GM12878 (cell line): ENCODE results near the gene CCDC169. TPM values are rescaled to one million over a fixed set of nuclear protein-coding genes. Genes with fewer than 3 reads are reported as not detected.

Experiments
- ATAC-seq: fragments of 200-7000 bp; cut with Tn5 transposase; 3 replicates; pipeline ENCODE4 v1.9.1; 2020; ENCODE audit warnings: mild to moderate bottlenecking, moderate library complexity
- Bru-seq: library from RNA; stranded (reverse); fragments of 400-500 nt; gene quantifications from one replicate; lab custom pipeline; 2021; lab: Mats Ljungman, UMichigan
- BruChase-seq, 2 experiments: library from RNA; stranded (reverse); fragments of 400-500 nt; gene quantifications; one replicate each; lab custom pipeline; 2021; lab: Mats Ljungman, UMichigan
- BruUV-seq: library from RNA; stranded (reverse); fragments of 400-500 nt; replicated peaks from 2 replicates; lab custom pipeline; 2021; lab: Mats Ljungman, UMichigan
- CTCF ChIA-PET: fragments of 300-600 bp; sonication (Branson Sonifier 250); formaldehyde crosslinking; extraction: SDS; loops from one replicate; lab custom pipeline; 2021; ENCODE audit warnings: inconsistent platforms; lab: Yijun Ruan, JAX
- POLR2A ChIA-PET: fragments of 350-600 bp; formaldehyde crosslinking; extraction: SDS; loops from one replicate; lab custom pipeline; 2021; ENCODE audit warnings: inconsistent platforms; lab: Charles Lee
- RAD21 ChIA-PET: fragments of 300-600 bp; sonication (Branson Sonifier 250); formaldehyde crosslinking; loops from one replicate; lab custom pipeline; 2023; ENCODE audit warnings: antibody characterized with exemption; ENCODE audit not compliant: unreplicated experiment; lab: Charles Lee
- SMC1A ChIA-PET: fragments of 300-600 bp; sonication (Branson Sonifier 250); formaldehyde crosslinking; loops from one replicate; lab custom pipeline; 2023; ENCODE audit not compliant: unreplicated experiment, uncharacterized antibody; lab: Charles Lee
- DNase-seq: peaks from one replicate; pipeline ENCODE4 v3.0.0-alpha.2; 2011; ENCODE audit warnings: low read depth, low spot score
- FAIRE-seq: peaks from 3 replicates; lab custom pipeline; 2011; peaks lifted over from hg19 to GRCh38; lab: Jason Lieb, UNC
- H2AFZ ChIP-seq: 2 replicates; pipeline ENCODE4 v1.6.0; 2011; ENCODE audit warnings: low read depth, low read length, control low read depth; ENCODE audit not compliant: control insufficient read depth
- H3K27ac ChIP-seq: 2 replicates; pipeline ENCODE4 v1.5.1; 2011; ENCODE audit warnings: control low read depth; ENCODE audit not compliant: control insufficient read depth, insufficient read depth
- H3K27me3 ChIP-seq, 2 experiments: replicated peaks in 1 of 2; 2 replicates each; pipeline versions ENCODE4 v1.6.0 to v1.6.1; 2011; ENCODE audit warnings: low read length in 1 of 2; ENCODE audit not compliant: control insufficient read depth in 2 of 2, insufficient read depth in 2 of 2
- H3K36me3 ChIP-seq, 2 experiments: 2 replicates each; pipeline ENCODE4 v1.5.1; 2011; ENCODE audit warnings: low read length in 1 of 2; ENCODE audit not compliant: control insufficient read depth in 2 of 2, insufficient read depth in 2 of 2
- H3K4me1 ChIP-seq: 2 replicates; pipeline ENCODE4 v1.6.1; 2011; ENCODE audit warnings: mild to moderate bottlenecking, low read length, moderate library complexity, mixed read lengths; ENCODE audit not compliant: control insufficient read depth, insufficient read depth
- H3K4me2 ChIP-seq: 2 replicates; pipeline ENCODE4 v1.6.0; 2011; ENCODE audit warnings: control low read depth; ENCODE audit not compliant: control insufficient read depth, insufficient read depth
- H3K4me3 ChIP-seq: fragments of 200-600 bp; sonication (generic); 2 replicates; pipeline ENCODE4 v1.5.1; 2016
- H3K79me2 ChIP-seq: 2 replicates; pipeline ENCODE4 v1.6.0; 2011; ENCODE audit warnings: low read length; ENCODE audit not compliant: control insufficient read depth, insufficient read depth
- H3K9ac ChIP-seq: 2 replicates; pipeline ENCODE4 v1.8.0; 2011; ENCODE audit warnings: low read length, control low read depth, mixed read lengths; ENCODE audit not compliant: control insufficient read depth, insufficient read depth
- H3K9me3 ChIP-seq: replicated peaks from 3 replicates; pipeline ENCODE4 v1.5.1; 2011; ENCODE audit warnings: mild to moderate bottlenecking, low read length; ENCODE audit not compliant: control insufficient read depth, insufficient read depth
- H4K20me1 ChIP-seq: 2 replicates; pipeline ENCODE4 v1.6.0; 2011; ENCODE audit not compliant: control insufficient read depth, insufficient read depth
- ATF7 ChIP-seq: fragments of 450-650 bp; IDR thresholded peaks from 2 replicates; pipeline ENCODE4 v1.6.1; 2016; ENCODE audit warnings: low read depth, mild to moderate bottlenecking
- BHLHE40 ChIP-seq, 2 experiments: fragments of 450-650 bp in 1 of 2; IDR thresholded peaks; 2 replicates each; pipeline ENCODE4 v1.6.1; 2011 to 2017; ENCODE audit warnings: low read depth in 2 of 2, borderline replicate concordance in 1 of 2, improper control_type of control experiment in 1 of 2, low read length in 1 of 2, mild to moderate bottlenecking in 1 of 2
- CREB1 ChIP-seq: IDR thresholded peaks from 2 replicates; pipeline ENCODE4 v1.6.1; 2012; ENCODE audit warnings: low read depth, mild to moderate bottlenecking, inconsistent platforms
- CREM ChIP-seq: IDR thresholded peaks from 2 replicates; pipeline ENCODE4 v1.6.1; 2014; ENCODE audit warnings: antibody characterized with exemption, low read depth
- EZH2 ChIP-seq: IDR thresholded peaks from 2 replicates; pipeline ENCODE4 v1.6.1; 2012; ENCODE audit warnings: low read depth, mild to moderate bottlenecking, control low read depth, inconsistent platforms, low read length, borderline replicate concordance; ENCODE audit not compliant: control insufficient read depth
- IKZF1 ChIP-seq: fragments of 450-650 bp; conservative IDR thresholded peaks from 2 replicates; pipeline ENCODE4 v1.6.1; 2017; ENCODE audit warnings: antibody characterized with exemption, mild to moderate bottlenecking
- NBN ChIP-seq: fragments of 450-650 bp; IDR thresholded peaks from 2 replicates; pipeline ENCODE4 v1.6.1; 2016
- NR2F1 ChIP-seq: fragments of 450-650 bp; conservative IDR thresholded peaks from 2 replicates; pipeline ENCODE4 v1.6.1; 2017; ENCODE audit warnings: mild to moderate bottlenecking
- TBL1XR1 ChIP-seq: IDR thresholded peaks from 2 replicates; pipeline ENCODE4 v1.6.1; 2012; ENCODE audit warnings: low read depth, low read length, improper control_type of control experiment
- WGBS: methylation state at CpG from one replicate; pipeline ENCODE4 v1.1.6; 2016; ENCODE audit warnings: low lambda C conversion rate; ENCODE audit not compliant: insufficient replicate concordance, insufficient coverage; ENCODE audit errors: missing lambda C conversion rate; 5-methylcytosine and 5-hydroxymethylcytosine counted together
- in situ Hi-C: fragments of 300-500 bp; cut with MboI; formaldehyde crosslinking; loops from 9 replicates; pipeline ENCODE4 v1.14.3; 2018; ENCODE audit warnings: mixed read lengths
- intact Hi-C: fragments of 100-400 bp; cut with micrococcal nuclease; formaldehyde crosslinking; loops from one replicate; pipeline ENCODE4 v1.14.2; 2022; ENCODE audit not compliant: unreplicated experiment
- long read RNA-seq, 2 experiments: library from polyadenylated mRNA; unstranded; transcript quantifications; one replicate each; pipeline ENCODE4 v2.0.0, GENCODE V29; 2019 to 2020
- polyA minus RNA-seq, 3 experiments: library from RNA; depleted of rRNA, polyadenylated mRNA; stranded (reverse); fragments of >200 nt; gene quantifications; 2 replicates each; pipeline ENCODE4 v1.2.3, GENCODE V29; 2011
- polyA plus RNA-seq, 11 experiments: library from polyadenylated mRNA; depleted of rRNA in 4 of 11; unstranded in 6 of 11; stranded (reverse) in 5 of 11; fragments of >200 nt; fragmentation: Nextera tagmentation in 4 of 11; fragmentation: Illumina TruSeq in 1 of 11; extraction: Ambion mirVana in 4 of 11; extraction: Trizol in 1 of 11; gene quantifications; 1 replicate in 1 of 11; 2 replicates in 10 of 11; pipeline versions ENCODE4 v1.2.1 to v1.2.3, GENCODE V29; 2011 to 2016; ENCODE audit warnings: inconsistent platforms in 2 of 11, missing spikeins in 2 of 11, low read depth in 1 of 11
- total RNA-seq, 4 experiments: library from RNA; depleted of rRNA in 3 of 4; stranded (reverse); fragments of >200 nt in 3 of 4; fragmentation: Illumina TruSeq in 1 of 4; extraction: Trizol in 1 of 4; gene quantifications; 2 replicates each; pipeline versions ENCODE4 v1.2.1 to v1.2.3, GENCODE V29; 2013 to 2021
- TF ChIP-seq, protein P1 (sequence below): fragments of 450-650 bp; IDR thresholded peaks from 2 replicates; pipeline ENCODE4 v1.6.1; 2017; ENCODE audit warnings: mild to moderate bottlenecking, moderate library complexity

The CCDC169 gene
- total RNA-seq (2013; cell fraction: nucleolus; rRNA removed): 0.23 TPM in 1 of 2 replicates, not detected in the other
- total RNA-seq (2014; rRNA removed) (0.22 TPM in 1 of 2 replicates, not detected in the other), total RNA-seq (2014; rRNA removed; fragmentation: Illumina TruSeq; extraction: Trizol) (0.13 TPM in 1 of 2 replicates, not detected in the other), total RNA-seq (2021) (not detected in 2 replicates), polyA plus RNA-seq (2011; rRNA removed) (1.4 and 1.7 TPM in 2 replicates), polyA plus RNA-seq (2014; fragmentation: Illumina TruSeq; extraction: Trizol) (0.24 TPM in 1 of 2 replicates, not detected in the other), polyA plus RNA-seq (2014; fragmentation: Nextera tagmentation; extraction: Ambion mirVana) (under 1 TPM; 0.13 to 0.37 TPM), polyA plus RNA-seq (2014; rRNA removed) (not detected in 2 replicates), polyA plus RNA-seq (2016; fragmentation: Nextera tagmentation; extraction: Ambion mirVana) (under 1 TPM in 1 of 2 experiments, not detected in 1; 0.25 TPM), polyA minus RNA-seq (2011; rRNA and poly(A)+ RNA removed) (0.80 and 0.82 TPM in 2 replicates), Bru-seq, nascent RNA (percentile 20 among the genes with signal in this experiment), BruChase-seq, experiment 1, labeled RNA remaining after a 6-hour chase (percentile 25 among the genes with signal in this experiment), BruChase-seq, experiment 2, labeled RNA remaining after a 2-hour chase (percentile 37 among the genes with signal in this experiment)
- not detected for polyA plus RNA-seq (2011; ENCODE audit: low read depth)
- 0.38 and 0.46 TPM in 2 replicates for polyA plus RNA-seq (2011; cell fraction: cytosol; rRNA removed)
- polyA plus RNA-seq (2011; cell fraction: nucleus; rRNA removed): 1.5 TPM in 2 replicates
- polyA plus RNA-seq (2012): not detected in 2 replicates
- polyA minus RNA-seq (2011; cell fraction: cytosol; rRNA and poly(A)+ RNA removed): not detected in 2 replicates
- polyA minus RNA-seq (2011; cell fraction: nucleus; rRNA and poly(A)+ RNA removed): 1.1 and 2.1 TPM in 2 replicates
- long read RNA-seq, experiment 1: 0 reads
- long read RNA-seq, experiment 2: 0 reads

- H3K27me3 ChIP-seq: peaks cover 0 to 8% of the 10 kb centered on the region in 2 experiments; a peak in 2 of 4 replicates
- ChIA-PET SMC1A (interaction anchor here (1.1 to 1.5 kb wide), 3 partner anchors 8 to 13 kb away, joined by 3 to 5 read pairs (median 3); no protein-coding TSS in a partner anchor), POLR2A (interaction anchor here (0.6 kb wide), 1 partner anchor 12 kb away, joined by 3 read pairs; no protein-coding TSS in a partner anchor), RAD21 (no interaction called here), CTCF (interaction anchor here (0.6 to 1.1 kb wide), 3 partner anchors 14 to 564 kb away, joined by 3 to 8 read pairs (median 3); no protein-coding TSS in a partner anchor)
- H3K79me2 ChIP-seq: no peaks in the 10 kb centered on the region
- H3K36me3 ChIP-seq: no peaks in the 10 kb centered on the region
- H4K20me1 ChIP-seq: no peaks in the 10 kb centered on the region
- no peaks in the 10 kb centered on the region for H3K9me3 ChIP-seq
- peak within 1 kb of the TSS; percentile 80 for H2AFZ ChIP-seq
- peak within 1 kb of the TSS; percentile 21; the same call in 1 of the 2 replicates for H3K9ac ChIP-seq
- H3K4me1 ChIP-seq: no peaks in the 10 kb centered on the region
- H3K4me3 ChIP-seq: peak within 1 kb of the TSS; percentile 56
- H3K27ac ChIP-seq: no peak within 1 kb of the TSS
- intact Hi-C loops (no loop called here), in situ Hi-C loops (no loop called here)
- 17% methylated on average over 44 of the region's 53 CpGs for WGBS
- TF ChIP-seq ATF7 (peak; percentile 81), NBN (peak; percentile 53; the same call in 1 of the 2 replicates), BHLHE40 (IDR thresholded peaks at IDR 0.05; ENCODE audit: borderline replicate concordance in 1 of 2, low read depth in 2 of 2, low read length in 1 of 2) (peak; percentile 74 to 87; a peak in 3 of 4 replicates), CREM (peak; percentile 81), NR2F1 (0 out of 2 replicates have a peak, but pooled peaks have one; percentile 26), EZH2 (no peak), CREB1 (peak; percentile 55; the same call in 1 of the 2 replicates), TBL1XR1 (no peak), IKZF1 (peak; percentile 21)
- TF ChIP-seq, protein P1, sequence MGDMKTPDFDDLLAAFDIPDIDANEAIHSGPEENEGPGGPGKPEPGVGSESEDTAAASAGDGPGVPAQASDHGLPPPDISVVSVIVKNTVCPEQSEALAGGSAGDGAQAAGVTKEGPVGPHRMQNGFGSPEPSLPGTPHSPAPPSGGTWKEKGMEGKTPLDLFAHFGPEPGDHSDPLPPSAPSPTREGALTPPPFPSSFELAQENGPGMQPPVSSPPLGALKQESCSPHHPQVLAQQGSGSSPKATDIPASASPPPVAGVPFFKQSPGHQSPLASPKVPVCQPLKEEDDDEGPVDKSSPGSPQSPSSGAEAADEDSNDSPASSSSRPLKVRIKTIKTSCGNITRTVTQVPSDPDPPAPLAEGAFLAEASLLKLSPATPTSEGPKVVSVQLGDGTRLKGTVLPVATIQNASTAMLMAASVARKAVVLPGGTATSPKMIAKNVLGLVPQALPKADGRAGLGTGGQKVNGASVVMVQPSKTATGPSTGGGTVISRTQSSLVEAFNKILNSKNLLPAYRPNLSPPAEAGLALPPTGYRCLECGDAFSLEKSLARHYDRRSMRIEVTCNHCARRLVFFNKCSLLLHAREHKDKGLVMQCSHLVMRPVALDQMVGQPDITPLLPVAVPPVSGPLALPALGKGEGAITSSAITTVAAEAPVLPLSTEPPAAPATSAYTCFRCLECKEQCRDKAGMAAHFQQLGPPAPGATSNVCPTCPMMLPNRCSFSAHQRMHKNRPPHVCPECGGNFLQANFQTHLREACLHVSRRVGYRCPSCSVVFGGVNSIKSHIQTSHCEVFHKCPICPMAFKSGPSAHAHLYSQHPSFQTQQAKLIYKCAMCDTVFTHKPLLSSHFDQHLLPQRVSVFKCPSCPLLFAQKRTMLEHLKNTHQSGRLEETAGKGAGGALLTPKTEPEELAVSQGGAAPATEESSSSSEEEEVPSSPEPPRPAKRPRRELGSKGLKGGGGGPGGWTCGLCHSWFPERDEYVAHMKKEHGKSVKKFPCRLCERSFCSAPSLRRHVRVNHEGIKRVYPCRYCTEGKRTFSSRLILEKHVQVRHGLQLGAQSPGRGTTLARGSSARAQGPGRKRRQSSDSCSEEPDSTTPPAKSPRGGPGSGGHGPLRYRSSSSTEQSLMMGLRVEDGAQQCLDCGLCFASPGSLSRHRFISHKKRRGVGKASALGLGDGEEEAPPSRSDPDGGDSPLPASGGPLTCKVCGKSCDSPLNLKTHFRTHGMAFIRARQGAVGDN: 0 out of 2 replicates have a peak, but pooled peaks have one; percentile 22
- no TSS peak for BruUV-seq
- peak; percentile 79 for ATAC-seq
- no peak for DNase-seq
- peak within 1 kb of the TSS; percentile 84 for H3K4me2 ChIP-seq
- FAIRE-seq: peak; percentile 41
These were observed at the start of gene CCDC169 for GRCh38 chr13:36297366-36298338. TSS of gene CCDC169 (minus strand) at chr13:36297814. CDS start at chr13:36297719, 95 bp downstream.
